ENCODE measurements around the gene TMEM100.
"Not testable (repeated sequence)": the region's sequence is repeated elsewhere in the genome, so short reads cannot be mapped to it uniquely, and the experiment has no call there.

- not testable (repeated sequence) for TF ChIP-seq CTCF (conservative IDR thresholded peaks at IDR 0.05); EZH2 (IDR thresholded peaks at IDR 0.05; ENCODE audit: low read depth)
Observed at GRCh38 chr17:55672010-55672409, 50.7 kb downstream of the TMEM100 start.
